Measurements from ENCODE around the gene NKD2.

The NKD2 gene

DNA sequence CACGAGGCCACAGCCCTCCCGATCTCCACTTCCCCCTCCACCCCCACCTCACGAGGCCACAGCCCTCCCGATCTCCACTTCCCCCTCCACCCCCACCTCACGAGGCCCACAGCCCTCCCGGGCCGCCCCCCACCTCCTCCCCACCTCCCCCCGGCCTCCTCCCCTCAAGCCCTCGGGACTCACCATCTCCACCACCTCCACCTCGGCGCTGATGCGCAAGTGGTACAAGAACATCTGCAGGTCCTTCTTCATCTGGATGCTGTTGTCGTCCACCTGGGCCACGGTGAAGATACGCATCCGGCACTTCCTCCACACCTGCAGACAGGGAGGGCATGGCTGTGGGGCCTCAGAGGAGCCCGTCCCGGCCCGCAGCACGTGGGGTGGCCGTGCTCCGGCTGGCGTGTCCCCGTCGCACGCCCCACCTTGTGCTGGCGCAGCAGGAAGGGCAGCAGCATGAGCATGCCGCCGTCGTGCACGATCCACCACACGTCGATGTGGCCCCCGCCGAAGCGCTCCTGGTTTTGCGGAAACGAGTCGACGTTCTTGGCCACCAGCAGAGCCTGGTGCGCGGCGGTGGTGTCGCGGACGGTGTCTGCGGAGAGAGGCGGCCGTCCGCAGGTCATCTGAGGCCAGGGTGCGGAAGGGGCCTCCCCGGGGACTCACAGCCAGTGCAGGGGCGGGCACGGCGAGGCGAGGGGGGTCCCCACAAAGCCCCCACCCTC lies 55.2 kb downstream of the NKD2 start:
- TF ChIP-seq, protein P1, sequence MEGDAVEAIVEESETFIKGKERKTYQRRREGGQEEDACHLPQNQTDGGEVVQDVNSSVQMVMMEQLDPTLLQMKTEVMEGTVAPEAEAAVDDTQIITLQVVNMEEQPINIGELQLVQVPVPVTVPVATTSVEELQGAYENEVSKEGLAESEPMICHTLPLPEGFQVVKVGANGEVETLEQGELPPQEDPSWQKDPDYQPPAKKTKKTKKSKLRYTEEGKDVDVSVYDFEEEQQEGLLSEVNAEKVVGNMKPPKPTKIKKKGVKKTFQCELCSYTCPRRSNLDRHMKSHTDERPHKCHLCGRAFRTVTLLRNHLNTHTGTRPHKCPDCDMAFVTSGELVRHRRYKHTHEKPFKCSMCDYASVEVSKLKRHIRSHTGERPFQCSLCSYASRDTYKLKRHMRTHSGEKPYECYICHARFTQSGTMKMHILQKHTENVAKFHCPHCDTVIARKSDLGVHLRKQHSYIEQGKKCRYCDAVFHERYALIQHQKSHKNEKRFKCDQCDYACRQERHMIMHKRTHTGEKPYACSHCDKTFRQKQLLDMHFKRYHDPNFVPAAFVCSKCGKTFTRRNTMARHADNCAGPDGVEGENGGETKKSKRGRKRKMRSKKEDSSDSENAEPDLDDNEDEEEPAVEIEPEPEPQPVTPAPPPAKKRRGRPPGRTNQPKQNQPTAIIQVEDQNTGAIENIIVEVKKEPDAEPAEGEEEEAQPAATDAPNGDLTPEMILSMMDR (IDR thresholded peaks at IDR 0.05), result no peak
- H3K36me3 ChIP-seq, result no peaks in the 10 kb centered on the region

GRCh38 chr5:1064383-1065142 lies 56.0 kb downstream of the NKD2 start:
- Histone ChIP-seq H3K4me1 (ENCODE audit: control insufficient read depth in 1 of 2, insufficient read depth in 1 of 2, low read depth in 1 of 2, low read length in 1 of 2) (no peaks in the 10 kb centered on the region), H3K4me3 (ENCODE audit: low read depth in 1 of 2, low read length in 1 of 2) (no peak overlapping the region), H3K27me3 (no peaks in the 10 kb centered on the region), H3K27ac (no peak overlapping the region), H3K9me3 (no peaks in the 10 kb centered on the region), H3K36me3 (no peaks in the 10 kb centered on the region)
- TF ChIP-seq, protein P1 (IDR thresholded peaks at IDR 0.05), result no peak

More for the DNA sequence above, 55.2 kb downstream of the NKD2 start:
- Histone ChIP-seq H3K27me3 (no peaks in the 10 kb centered on the region), H3K27ac (no peak overlapping the region), H3K4me1 (ENCODE audit: control insufficient read depth in 1 of 2, insufficient read depth in 1 of 2, low read depth in 1 of 2, low read length in 1 of 2) (no peaks in the 10 kb centered on the region), H3K4me3 (ENCODE audit: low read depth in 1 of 2, low read length in 1 of 2) (no peak overlapping the region), H3K9me3 (no peaks in the 10 kb centered on the region)

DNA sequence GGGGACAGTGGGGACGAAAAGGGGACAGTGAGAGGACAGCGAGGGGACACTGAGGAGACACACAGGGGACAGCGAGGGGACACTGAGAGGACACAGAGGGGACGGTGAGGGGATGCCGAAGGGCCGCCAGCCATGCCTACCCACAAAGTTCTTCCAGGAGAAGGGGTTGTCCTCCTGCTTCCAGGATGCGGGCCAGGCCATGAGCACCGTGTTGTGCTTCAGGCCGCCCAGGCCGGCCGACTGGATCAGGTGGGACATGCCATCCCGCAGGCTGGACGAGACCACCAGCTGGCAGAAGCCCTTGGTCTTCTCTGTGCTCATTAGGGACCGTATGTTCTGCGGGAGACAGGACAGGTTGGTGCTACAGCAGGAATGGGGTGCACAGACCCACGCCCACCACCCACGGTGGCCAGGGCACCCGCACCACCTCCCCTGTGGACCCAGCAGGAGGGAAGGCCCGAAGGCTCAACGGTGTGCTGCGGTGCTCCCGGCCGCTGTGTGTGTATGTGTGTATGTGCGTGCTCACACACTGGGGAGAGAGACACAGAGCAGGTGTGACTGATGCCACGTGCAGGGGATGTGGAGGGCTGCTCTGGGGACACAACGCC lies 56.6 kb downstream of the NKD2 start:
- TF ChIP-seq, protein P1 (IDR thresholded peaks at IDR 0.05), result no peak
- Histone ChIP-seq H3K36me3 (no peaks in the 10 kb centered on the region), H3K4me3 (ENCODE audit: low read depth in 1 of 2, low read length in 1 of 2) (no peak overlapping the region), H3K27ac (no peak overlapping the region), H3K4me1 (ENCODE audit: control insufficient read depth in 1 of 2, insufficient read depth in 1 of 2, low read depth in 1 of 2, low read length in 1 of 2) (no peaks in the 10 kb centered on the region), H3K9me3 (no peaks in the 10 kb centered on the region), H3K27me3 (no peaks in the 10 kb centered on the region)

DNA sequence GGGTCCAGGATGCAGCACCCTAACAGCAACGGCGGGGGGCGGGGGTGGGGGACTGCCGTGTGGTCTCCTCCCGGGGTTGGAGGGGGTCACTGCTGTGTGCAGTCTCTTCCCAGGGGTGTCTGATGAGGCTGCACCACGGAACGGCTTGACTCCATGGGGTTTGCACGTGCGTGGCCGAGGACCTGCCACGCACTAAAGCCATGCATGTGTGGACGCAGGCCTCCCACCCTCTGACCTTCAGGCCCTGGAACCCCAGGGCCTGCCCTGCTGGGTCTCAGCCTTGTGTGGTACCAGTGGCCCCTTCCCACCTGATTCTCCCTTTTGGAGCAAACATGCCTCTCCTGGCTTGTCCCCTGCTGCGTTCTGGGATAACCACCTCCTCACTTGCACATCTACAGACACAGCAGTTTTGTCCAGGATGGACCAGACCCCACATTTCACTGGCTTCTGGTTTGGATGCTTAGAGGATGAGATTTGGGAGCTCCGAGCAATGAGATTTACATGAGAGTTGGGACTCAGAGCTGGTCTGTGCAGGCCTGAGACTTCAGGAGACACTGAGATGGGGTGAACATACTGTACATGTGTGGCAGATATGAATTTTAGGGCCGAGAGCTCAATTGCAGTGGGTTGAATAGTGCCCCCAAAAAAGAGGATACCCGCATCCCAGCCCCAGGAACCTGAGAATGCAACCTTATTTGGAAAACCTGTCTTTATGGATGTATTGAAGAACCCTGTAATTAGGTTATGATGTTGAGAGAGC lies 57.5 kb downstream of the NKD2 start:
- TF ChIP-seq, protein P1 (IDR thresholded peaks at IDR 0.05), result no peak
- Histone ChIP-seq H3K4me1 (ENCODE audit: control insufficient read depth in 1 of 2, insufficient read depth in 1 of 2, low read depth in 1 of 2, low read length in 1 of 2) (no peaks in the 10 kb centered on the region), H3K27me3 (no peaks in the 10 kb centered on the region), H3K4me3 (ENCODE audit: low read depth in 1 of 2, low read length in 1 of 2) (no peak overlapping the region), H3K36me3 (no peaks in the 10 kb centered on the region), H3K9me3 (no peaks in the 10 kb centered on the region), H3K27ac (no peak overlapping the region)

DNA sequence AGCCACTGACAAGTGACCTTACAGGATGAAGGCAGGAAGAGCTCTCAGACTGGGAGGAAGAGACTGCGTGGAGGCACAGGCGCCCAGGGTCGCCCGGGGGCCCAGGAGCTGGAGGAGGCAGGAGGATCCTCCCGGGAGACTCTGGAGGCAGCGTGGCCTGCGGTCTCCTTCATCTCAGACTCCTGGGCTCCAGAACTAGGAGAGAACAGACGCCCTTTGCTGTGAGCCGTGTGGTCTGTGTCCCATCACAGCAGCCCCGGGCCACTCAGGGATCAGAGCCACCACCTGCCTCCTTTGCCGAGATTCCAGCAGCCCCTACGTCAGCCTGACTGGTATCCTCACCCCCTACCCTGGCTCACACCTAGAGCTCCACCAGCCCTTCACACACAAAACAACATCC lies 58.1 kb downstream of the NKD2 start:
- Histone ChIP-seq H3K27me3 (no peaks in the 10 kb centered on the region), H3K27ac (no peak overlapping the region), H3K9me3 (no peaks in the 10 kb centered on the region), H3K4me3 (ENCODE audit: low read depth in 1 of 2, low read length in 1 of 2) (no peak overlapping the region), H3K36me3 (no peaks in the 10 kb centered on the region), H3K4me1 (ENCODE audit: control insufficient read depth in 1 of 2, insufficient read depth in 1 of 2, low read depth in 1 of 2, low read length in 1 of 2) (no peaks in the 10 kb centered on the region)
- TF ChIP-seq, protein P1 (IDR thresholded peaks at IDR 0.05), result no peak

Data from neutrophil (primary cell).